GM21367 (cell line): Measurements from ENCODE around the gene KRT28.

ENCODE experiments used
- ATAC-seq: cut with Tn5 transposase; IDR thresholded peaks from one replicate; pipeline ENCODE4 v1.9.1; 2021; ENCODE audit not compliant: unreplicated experiment

KRT28 gene, protein sequence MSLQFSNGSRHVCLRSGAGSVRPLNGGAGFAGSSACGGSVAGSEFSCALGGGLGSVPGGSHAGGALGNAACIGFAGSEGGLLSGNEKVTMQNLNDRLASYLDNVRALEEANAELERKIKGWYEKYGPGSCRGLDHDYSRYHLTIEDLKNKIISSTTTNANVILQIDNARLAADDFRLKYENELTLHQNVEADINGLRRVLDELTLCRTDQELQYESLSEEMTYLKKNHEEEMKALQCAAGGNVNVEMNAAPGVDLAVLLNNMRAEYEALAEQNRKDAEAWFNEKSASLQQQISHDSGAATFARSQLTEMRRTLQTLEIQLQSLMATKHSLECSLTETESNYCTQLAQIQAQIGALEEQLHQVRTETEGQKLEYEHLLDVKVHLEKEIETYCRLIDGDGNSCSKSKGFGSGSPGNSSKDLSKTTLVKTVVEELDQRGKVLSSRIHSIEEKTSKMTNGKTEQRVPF

DNA sequence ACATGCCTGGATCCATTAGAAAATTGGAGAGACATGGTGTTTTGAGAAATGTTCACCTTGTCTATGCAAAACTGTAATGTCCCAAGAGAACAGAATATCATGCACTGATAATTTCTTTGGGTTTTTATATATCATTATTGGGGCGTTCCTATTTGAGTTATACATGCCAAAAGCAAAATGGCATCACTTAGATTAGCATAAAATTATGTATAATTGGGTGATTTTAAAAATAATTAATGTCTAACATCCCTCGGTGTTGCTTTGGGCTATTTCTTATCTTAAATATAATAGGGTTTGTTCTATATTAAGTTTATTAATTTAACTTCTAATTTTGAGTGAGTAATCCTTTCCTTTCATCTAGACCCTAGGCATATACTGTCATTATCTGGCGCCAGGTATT is at the start of gene KRT28:
KRT28 (minus strand) TSS at position 101 of the 400 bp plus-strand sequence; CDS start at position 35, 66 bp downstream.
- no peak for ATAC-seq

DNA sequence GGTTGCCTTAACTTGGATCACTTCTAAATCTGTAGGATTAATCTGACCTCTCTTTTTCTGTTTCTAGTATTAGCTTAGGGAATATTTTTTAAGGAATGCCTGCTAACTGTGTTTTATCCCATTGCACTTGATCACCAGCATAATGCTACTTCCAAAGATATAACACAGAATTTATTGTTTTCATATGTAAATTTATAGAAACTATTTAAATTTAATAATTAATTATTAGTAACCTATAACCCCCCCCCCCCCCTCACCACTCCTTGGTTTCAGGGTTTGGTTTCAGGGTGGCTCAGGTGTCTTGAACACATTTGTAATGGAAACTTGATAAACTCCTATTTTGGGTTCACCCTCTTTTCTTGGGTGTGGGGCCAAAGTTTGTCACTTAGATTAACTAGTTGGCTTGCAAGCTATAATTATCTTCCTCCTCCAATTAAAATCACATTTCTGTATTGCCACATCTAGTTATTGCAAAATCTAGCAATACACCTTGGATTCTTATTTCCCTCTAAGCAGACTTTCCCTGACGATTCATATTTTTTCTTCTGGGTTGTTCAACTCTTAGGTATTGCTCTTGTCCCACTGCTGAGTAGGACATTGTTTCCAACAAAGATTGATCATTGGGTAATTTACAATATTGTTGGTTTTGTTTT is 49.0 kb upstream of the KRT28 start:
- no peak for ATAC-seq

DNA sequence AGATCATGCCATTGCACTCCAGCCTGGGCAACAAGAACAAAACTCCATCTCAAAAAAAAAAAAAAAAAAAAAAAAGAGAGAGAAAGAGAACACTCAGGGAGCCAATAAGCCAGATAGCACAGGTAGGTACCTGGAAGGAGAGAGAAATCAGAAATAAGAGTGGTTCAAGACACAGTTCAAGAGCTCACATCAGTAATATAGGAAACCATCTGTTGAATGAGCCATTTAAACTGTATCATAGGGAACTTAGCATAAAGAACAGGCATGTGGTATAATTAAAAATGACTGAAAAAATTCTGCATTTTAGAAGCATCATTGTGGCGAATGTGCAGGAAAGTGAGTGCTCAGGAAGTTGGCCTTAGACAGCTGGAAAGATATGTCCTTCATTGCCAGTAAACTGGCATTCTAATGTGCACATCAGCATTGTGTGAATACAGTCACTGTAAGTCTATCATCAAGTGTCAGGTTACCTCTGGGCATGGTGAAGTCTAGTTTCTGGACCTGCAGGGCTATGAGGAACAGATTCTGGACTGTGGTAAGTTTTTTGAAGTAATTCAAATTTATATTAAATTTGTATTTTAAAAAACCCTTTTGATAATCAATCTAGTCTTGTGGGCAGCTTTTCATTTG is 46.9 kb upstream of the KRT28 start:
- ATAC-seq = no peak

DNA sequence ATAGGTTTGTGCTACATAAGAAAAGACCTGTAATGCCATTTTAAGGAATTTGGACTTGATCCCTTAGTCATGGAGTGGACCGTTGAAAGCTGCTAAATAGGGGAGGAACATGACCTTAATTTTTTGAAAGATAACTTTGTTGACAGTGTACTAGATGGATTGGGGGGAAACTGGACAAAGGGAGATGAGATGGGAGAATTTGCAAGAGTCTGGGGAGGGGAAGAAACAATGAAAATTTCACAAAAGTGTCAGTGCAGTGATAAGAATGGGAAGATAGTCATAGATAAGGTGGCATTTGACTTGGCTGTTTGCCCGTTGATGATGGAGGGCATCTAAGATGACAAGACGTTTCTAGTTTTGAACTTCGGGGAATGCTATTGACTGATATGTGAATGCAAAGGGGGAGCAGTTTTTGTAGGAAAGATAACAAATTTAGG is 44.9 kb upstream of the KRT28 start:
- no peak for ATAC-seq

DNA sequence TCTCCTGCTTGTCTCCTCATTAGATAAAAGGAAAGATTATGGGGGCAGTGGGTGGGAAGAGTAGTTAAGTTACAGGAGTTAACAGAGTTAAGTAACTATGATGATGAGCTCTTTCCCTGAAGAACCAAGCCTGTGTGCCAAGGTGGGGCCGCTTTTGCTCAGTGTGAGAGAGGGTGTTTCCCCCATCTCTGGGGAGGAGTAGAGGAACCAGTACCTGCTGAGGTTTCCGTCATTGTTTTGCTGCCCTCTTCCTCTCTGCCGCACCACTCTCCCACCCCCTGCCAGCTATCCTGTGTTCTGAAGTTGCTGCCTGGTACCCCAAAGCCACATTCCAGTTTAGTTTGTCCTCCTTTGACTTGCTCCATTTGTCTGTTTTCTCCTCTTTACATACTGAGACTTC is 43.5 kb upstream of the KRT28 start:
- no peak for ATAC-seq

DNA sequence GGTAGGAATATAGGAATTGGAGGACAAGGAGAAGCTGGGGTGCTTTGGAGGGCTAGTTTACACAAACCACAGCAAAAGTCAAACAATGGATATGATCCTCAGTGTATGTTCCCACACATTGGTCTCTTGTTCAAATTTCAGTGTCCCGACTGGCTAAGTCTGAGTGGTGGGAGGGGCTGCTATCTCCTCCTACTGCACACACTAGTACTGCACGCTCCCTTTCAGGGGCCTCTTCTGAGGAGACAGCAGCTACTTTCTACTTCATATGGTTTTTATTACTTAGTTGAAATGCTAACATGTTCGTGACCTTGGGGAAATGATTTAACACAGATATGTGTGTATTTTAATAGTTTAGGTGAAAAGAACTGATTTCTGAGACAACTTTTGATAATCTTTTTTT is 41.5 kb upstream of the KRT28 start:
- ATAC-seq = no peak

DNA sequence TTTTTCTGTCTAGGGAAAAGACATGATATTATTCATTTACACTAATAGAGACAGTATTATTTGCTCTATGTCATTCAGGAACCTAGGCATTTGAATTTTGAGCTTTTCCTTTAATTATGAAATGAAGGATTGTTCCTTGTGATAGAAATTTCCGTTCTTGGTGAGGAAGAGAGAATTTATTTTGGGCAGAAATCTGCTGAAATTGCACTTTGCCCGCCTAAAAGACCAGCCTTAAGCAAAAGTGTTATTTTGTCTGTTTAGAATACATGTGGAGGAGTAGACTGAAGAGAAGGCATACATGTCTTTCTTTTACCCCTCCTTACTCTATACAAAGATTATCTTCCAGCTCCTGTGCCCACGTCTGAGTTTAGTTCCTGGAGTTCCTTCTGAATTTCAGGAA is 39.4 kb upstream of the KRT28 start:
- ATAC-seq = no peak

DNA sequence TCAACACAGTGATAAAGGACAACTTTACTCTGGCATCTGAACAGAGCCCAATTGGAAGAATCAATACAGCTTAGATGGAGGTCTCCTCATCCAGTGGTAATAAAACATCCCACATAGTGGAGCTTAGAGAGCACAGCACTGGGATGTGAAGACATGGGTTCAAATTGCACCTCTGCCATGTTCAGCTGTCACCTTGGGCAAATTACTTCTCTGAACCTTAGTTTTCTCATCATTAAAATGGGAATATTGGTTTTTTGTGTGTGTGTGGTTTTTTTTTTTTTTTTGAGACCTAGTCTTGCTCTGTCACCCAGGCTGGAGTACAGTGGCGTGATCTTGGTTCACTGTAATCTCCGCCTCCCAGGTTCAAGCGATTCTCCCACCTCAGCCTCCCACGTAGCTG is 36.3 kb upstream of the KRT28 start:
- no peak for ATAC-seq

DNA sequence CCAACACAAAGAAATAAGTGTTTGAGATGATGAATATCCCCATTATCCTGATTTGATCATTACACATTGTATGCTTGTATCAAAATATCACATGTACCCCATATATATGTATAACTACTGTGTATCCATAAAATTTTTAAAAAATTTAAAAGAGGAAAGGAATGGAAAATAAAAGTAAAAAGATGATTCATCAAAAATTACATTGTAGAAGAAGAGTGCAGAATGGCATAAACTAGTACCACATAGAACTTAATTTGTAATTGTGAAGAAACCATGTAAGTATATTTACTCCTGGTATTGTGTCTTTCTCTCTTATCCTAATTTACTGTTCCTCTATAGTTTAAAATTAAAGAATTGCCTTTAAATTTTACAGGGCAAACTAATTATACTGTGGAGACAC is 34.1 kb upstream of the KRT28 start:
- ATAC-seq = no peak

DNA sequence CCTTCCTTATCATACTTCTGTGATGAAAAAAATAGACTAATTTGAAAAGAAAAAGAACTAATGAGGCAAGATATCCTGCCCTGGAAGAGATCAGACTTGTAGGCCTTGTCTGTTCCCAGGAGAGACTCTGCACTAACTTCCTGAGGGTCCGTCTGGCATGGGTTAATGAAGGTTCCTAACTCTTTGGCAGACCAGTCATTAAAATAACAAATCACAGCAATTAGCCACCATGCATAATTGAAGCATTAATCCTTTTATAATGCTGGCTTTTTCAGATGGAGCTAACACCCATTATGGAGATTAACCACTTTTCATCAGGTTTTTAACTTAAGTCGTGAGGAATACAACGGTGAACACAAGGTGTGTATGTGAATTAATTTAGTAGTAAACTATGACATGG is 33.1 kb upstream of the KRT28 start:
- ATAC-seq = no peak

DNA sequence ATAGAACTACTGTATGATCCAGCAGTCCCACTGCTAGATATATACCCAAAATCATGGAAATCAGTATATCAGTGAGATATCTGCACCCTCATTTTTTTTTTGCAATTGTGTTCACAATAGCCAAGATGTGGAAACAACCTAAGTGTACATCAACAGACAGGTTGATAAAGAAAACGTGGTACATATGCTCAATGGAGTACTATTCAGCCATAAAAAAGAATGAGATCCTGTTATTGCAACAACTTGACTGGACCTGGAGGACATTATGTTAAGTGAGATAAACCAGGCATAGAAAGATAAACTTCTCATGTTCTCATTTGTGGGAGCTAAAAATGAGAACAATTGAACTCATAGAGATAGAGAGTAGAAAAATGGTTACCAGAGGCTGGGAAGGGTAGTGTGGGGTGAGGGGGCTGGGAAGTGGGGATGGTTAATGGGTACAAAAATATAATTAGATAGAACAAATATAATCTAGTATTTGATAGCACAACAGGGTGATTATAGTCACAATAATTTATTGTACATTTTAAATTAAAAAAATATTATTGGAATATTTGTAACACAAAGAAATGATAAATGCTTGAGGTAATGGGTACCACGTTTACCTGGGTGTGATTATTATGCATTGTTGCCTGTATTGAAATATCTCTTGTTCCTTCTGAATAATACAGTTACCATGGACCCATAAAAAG is 30.5 kb upstream of the KRT28 start:
- no peak for ATAC-seq

DNA sequence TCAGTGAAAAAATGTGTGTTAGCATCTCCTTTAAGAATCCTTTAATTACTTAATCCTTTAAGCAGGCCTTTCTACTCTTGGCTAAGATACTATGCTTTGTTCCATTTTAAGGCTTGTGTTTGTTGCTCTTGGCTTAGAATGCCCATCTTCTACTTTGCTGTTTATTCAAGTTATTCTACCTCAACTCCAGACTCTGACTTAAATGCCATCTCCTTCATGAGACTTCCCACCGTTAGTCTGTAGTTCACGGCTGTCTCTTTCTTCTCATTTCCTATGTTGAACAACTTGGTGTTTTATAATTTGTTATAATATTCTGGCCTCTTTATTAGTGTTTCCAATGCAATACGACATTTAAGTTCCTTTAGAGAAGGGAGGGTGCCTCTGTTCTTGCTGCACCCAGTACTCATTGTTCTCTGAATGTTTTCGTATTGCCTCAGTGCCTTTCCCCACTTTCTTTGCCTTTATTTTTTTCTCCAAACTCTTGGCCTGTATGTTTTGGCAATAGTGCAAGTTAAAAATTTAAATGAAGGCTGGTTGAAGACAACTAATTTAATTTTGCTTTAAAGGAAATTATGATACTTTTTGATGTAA is 28.8 kb upstream of the KRT28 start:
- no peak for ATAC-seq

DNA sequence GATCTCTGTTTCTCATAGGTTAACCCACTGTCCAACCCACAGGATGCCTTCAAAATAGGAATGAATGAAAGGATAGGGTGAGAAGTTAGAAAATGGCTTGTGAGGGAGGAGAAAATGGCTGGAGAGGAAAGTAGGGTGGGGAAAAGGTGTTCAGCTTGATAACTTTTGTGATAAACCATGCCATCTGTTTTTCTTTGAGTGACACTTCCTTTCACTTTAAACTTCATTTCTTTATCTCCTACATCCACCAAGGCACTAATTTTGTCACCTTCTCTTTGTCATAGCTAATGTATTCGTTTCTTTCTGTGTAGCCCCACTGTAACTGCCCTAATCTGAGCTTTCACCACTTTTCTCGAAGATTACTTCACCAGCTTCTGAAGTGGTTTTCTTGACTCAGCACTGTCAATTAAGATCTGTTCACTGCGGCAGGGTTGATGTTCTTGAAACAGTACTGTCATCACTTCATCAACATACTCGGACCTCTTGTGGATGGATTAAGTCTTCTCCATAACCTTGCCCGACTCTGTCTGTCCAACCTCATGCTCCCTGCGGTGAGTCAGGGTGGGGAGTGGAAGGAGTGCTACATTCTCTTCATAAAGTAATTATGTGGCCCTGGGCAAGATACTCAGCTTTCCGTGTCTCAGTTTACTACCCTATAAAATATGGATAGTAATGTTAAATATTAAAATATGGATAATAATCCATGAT is 28.1 kb upstream of the KRT28 start:
- ATAC-seq = no peak

DNA sequence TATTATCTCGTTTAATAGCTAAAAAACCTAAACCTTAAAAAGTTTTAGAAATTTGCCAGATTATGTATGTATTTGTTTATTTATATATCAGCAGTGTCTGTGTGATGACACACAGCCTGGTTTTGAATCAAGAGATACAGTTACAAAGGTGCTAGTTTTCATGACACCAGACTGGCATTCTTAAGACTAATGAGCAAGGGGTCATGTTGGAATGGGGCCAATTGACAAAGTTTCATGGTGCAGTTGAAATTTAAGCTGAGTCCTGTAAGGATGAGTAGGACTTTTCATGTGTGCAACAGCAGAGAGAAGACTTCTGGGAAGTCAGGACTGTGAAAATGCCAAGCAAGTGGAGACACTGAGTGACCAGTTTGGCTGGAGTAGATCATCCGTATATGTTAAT is 25.8 kb upstream of the KRT28 start:
- ATAC-seq = no peak

DNA sequence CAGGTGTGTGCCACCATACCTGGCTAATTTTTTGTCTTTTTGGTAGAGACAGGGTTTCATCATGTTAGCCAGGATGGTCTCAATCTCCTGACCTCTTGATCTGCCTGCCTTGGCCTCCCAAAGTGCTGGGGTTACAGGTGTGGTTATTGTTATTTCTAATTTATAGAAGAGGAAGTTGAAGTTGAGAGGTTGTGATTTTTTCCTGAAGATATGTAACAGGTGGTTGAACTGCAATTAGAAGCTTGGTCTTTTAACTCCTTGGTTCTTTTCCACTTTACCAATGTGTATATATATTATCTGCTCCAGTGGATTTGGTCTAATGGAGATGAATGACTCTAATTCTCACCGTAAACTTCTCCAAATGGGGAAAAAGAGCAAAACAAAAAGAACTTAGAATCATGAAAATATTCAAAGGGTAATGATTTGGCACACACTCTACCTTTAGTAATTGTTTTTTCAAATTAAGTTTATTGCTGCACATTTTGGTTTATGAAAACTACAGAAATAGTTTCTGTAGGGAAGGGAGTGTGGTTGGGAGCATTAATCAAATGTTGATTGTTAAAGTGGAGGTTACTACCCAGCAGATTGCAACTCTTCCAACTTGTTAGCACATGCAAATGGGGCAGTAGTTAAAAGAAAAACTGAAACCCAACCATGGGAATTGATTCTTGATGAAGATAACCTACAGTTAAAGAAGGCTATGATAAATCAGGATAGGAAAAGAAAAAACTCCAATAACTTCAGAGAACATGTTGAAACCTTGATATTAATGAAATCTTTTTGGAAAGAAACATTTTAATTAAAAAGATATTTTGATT is 24.5 kb upstream of the KRT28 start:
- ATAC-seq = no peak

DNA sequence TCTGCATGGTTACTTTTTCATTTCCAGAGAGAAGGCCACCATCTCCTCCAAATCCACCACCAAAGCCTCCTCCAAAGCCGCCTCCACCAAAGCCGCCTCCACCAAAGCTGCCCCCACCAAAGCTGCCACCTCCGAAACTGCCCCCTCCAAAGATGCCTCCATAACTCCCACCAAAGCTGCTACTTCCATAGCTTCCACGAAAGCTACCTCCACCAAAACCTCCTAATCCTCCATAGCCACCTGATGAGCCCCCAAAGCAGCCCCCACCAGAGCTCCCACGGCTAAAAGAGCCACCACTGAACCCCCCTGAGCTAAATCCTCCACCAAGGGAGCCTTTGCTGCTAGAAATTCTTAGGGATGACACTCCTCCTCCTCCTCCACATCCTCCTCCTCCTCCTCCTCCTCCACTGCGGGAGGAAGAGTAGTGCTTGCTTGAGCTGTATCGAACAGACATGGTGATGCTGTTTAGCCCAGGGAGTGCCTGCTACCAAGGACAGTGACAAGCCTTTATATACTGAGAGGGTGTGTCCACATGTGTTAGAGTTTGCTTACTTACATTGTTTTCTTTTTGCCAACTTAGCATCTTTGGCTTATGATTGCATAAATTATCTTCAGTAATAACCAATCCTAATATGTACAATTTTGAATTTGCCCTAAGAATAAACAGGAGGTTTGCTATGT is 22.5 kb upstream of the KRT28 start, which contains the start of gene KRT10:
KRT10 (minus strand) TSS at position 483 of the 681 bp plus-strand sequence; CDS start at position 454, 29 bp downstream.
- ATAC-seq = no peak

DNA sequence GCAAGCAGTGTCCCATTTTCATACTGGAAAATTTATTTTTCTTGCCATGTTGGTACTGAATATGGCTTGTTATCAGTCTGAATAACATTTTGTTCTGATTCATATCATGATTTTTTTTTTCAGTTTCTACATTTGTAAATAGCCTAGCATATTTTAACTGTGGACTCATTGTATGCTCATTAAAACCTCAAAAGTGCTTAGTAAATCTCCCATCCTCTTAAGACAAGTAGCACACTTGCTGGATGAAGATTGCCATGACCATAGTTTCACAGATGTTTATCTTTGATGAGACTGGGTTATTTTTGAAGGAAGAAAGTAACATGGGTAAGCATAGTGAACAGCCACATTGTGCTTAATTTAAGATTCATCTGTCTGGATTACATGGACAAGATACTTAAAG is 21.8 kb upstream of the KRT28 start:
- ATAC-seq = no peak

DNA sequence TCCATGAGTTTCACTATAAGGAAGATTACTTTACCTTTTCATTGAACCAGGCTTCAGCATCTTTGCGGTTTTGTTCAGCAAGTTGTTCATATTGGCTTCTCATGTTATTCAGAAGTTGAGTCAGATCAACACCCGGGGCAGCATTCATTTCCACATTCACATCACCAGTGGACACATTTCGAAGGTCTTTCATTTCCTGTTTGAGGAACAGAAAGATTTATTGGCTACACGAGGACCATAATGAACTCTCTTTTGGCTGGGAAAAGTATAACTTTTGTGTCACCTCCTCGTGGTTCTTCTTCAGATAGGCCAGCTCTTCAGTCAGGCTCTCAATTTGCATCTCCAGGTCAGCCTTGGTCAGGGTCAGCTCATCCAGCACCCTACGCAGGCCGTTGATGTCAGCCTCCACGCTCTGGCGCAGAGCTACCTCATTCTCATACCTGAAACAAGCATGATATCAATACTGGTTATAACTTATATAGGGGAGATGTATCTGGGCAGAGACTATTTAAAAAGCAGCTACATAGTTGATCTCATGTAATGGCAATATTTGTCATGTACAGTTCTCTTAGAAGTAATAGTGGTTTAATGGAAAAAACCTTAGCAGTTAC is 20.6 kb upstream of the KRT28 start:
- no peak for ATAC-seq
